HepG2 (cell line): ENCODE results near the gene PRDM12. TPM values are rescaled to one million over a fixed set of nuclear protein-coding genes. Genes with fewer than 3 reads are reported as not detected.

ENCODE experiments used
- ATAC-seq: fragments of 200-7000 bp; cut with Tn5 transposase; 3 replicates; pipeline ENCODE4 v1.9.1; 2020; ENCODE audit warnings: mild to moderate bottlenecking, moderate library complexity
- BruUV-seq: library from RNA; stranded (reverse); fragments of 400-500 nt; replicated peaks from 2 replicates; lab custom pipeline; 2021; lab: Mats Ljungman, UMichigan
- CTCF ChIA-PET: fragments of 300-600 bp; formaldehyde crosslinking; extraction: SDS; loops from one replicate; lab custom pipeline; 2021; ENCODE audit warnings: low total read pairs, inconsistent platforms, low intra/inter-chr PET ratio; lab: Yijun Ruan, JAX
- POLR2A ChIA-PET: fragments of 350-600 bp; sonication (Branson Sonifier 250); formaldehyde crosslinking; loops from one replicate; lab custom pipeline; 2020; ENCODE audit warnings: antibody characterized with exemption, inconsistent platforms; lab: Yijun Ruan, JAX
- DNase-seq: peaks from one replicate; pipeline ENCODE4 v3.0.0-alpha.2; 2015; ENCODE audit warnings: low spot score
- FAIRE-seq: peaks from 3 replicates; lab custom pipeline; 2011; peaks lifted over from hg19 to GRCh38; lab: Jason Lieb, UNC
- H2AFZ ChIP-seq: one replicate; pipeline ENCODE4 v1.6.1; 2011; ENCODE audit warnings: low read length, inconsistent platforms
- H3K27ac ChIP-seq: fragments of 300-600 bp; 3 replicates; pipeline ENCODE4 v1.8.0; 2011; ENCODE audit warnings: mixed run types, mild to moderate bottlenecking, mixed read lengths, low read length, inconsistent platforms; ENCODE audit not compliant: insufficient read depth; ENCODE audit errors: extremely low read length
- H3K27me3 ChIP-seq, 2 experiments: fragments of 200-600 bp in 1 of 2; 2 replicates in 1 of 2; 3 replicates in 1 of 2; pipeline versions ENCODE4 v1.6.0 to v1.8.0; 2011; ENCODE audit warnings: low read length in 2 of 2, mild to moderate bottlenecking in 2 of 2, moderate library complexity in 2 of 2, inconsistent platforms in 1 of 2; ENCODE audit not compliant: insufficient read depth in 2 of 2, control insufficient read depth in 1 of 2
- H3K36me3 ChIP-seq, 2 experiments: fragments of 200-600 bp in 1 of 2; replicated peaks in 1 of 2; 2 replicates in 1 of 2; 3 replicates in 1 of 2; pipeline versions ENCODE4 v1.5.1 to v1.8.0; 2011; ENCODE audit warnings: low read length in 2 of 2, inconsistent platforms in 1 of 2; ENCODE audit not compliant: insufficient read depth in 2 of 2, control insufficient read depth in 1 of 2
- H3K4me1 ChIP-seq: 2 replicates; pipeline ENCODE4 v1.5.1; 2012; ENCODE audit warnings: low read length, inconsistent platforms; ENCODE audit not compliant: insufficient read depth
- H3K4me2 ChIP-seq: 2 replicates; pipeline ENCODE4 v1.6.0; 2011; ENCODE audit warnings: low read depth, low read length, inconsistent platforms
- H3K4me3 ChIP-seq, 3 experiments: fragments of 200-600 bp in 1 of 3; sonication (generic), shearing (Covaris generic) in 1 of 3; replicated peaks in 1 of 3; 2 replicates each; pipeline ENCODE4 v1.5.1; 2011 to 2016; ENCODE audit warnings: low read length in 3 of 3, inconsistent platforms in 2 of 3, low read depth in 2 of 3, mild to moderate bottlenecking in 2 of 3, control low read depth in 1 of 3, mixed read lengths in 1 of 3; ENCODE audit not compliant: insufficient read depth in 1 of 3
- H3K79me2 ChIP-seq: one replicate; pipeline ENCODE4 v1.6.1; 2011; ENCODE audit warnings: low read length, inconsistent platforms; ENCODE audit not compliant: insufficient read depth
- H3K9ac ChIP-seq: 2 replicates; pipeline ENCODE4 v1.6.0; 2011; ENCODE audit warnings: mild to moderate bottlenecking, low read depth, low read length, inconsistent platforms; ENCODE audit not compliant: insufficient read depth
- H3K9me3 ChIP-seq: 2 replicates; pipeline ENCODE4 v1.5.1; 2012; ENCODE audit warnings: mild to moderate bottlenecking, low read length
- H4K20me1 ChIP-seq: 2 replicates; pipeline ENCODE4 v1.6.0; 2011; ENCODE audit warnings: inconsistent platforms, mild to moderate bottlenecking, low read length, moderate library complexity; ENCODE audit not compliant: insufficient read depth
- CBX2 ChIP-seq, 2 experiments: fragments of 200-600 bp in 1 of 2; sonication (generic); formaldehyde crosslinking in 1 of 2; IDR thresholded peaks; 2 replicates each; pipeline versions ENCODE4 v1.7.0 to v1.8.1; 2018 to 2022; ENCODE audit warnings: low read depth in 2 of 2, low read length in 1 of 2, mild to moderate bottlenecking in 1 of 2, missing genetic modification reagents in 1 of 2
- ETV6 ChIP-seq: sonication (generic); formaldehyde crosslinking; conservative IDR thresholded peaks from 2 replicates; pipeline ENCODE4 v1.4.0; 2020; ENCODE audit warnings: missing genetic modification reagents
- GPN1 ChIP-seq: sonication (generic); formaldehyde crosslinking; IDR thresholded peaks from 2 replicates; pipeline ENCODE4 v1.5.1; 2020; ENCODE audit warnings: missing genetic modification reagents, borderline replicate concordance
- SIX1 ChIP-seq: sonication (generic); formaldehyde crosslinking; IDR thresholded peaks from 2 replicates; pipeline ENCODE4 v1.4.0; 2020; ENCODE audit warnings: missing genetic modification reagents, borderline replicate concordance
- SNRNP70 ChIP-seq: fragments of 200-400 bp; formaldehyde crosslinking; IDR thresholded peaks from 2 replicates; pipeline ENCODE4 v1.6.1; 2017; ENCODE audit warnings: mild to moderate bottlenecking, low read depth, low read length, moderate library complexity
- SRSF1 ChIP-seq: fragments of 200-400 bp; formaldehyde crosslinking; optimal IDR thresholded peaks from 2 replicates; pipeline ENCODE3; 2017; ENCODE audit warnings: mild to moderate bottlenecking, low read depth, low read length, moderate library complexity
- SSRP1 ChIP-seq: IDR thresholded peaks from 2 replicates; pipeline ENCODE4 v1.6.1; 2016; ENCODE audit warnings: control low read depth
- TEAD2 ChIP-seq: sonication (generic); formaldehyde crosslinking; IDR thresholded peaks from 2 replicates; pipeline ENCODE4 v1.9.0; 2021; ENCODE audit warnings: missing genetic modification reagents
- TOPORS ChIP-seq: sonication (generic); formaldehyde crosslinking; IDR thresholded peaks from 2 replicates; pipeline ENCODE4 v1.8.0; 2023; ENCODE audit warnings: mild to moderate bottlenecking, missing genetic modification reagents
- ZNF235 ChIP-seq: sonication (generic); formaldehyde crosslinking; IDR thresholded peaks from 2 replicates; pipeline ENCODE4 v1.8.1; 2023; ENCODE audit warnings: mild to moderate bottlenecking, missing genetic modification reagents, borderline replicate concordance
- ZNF3 ChIP-seq: IDR thresholded peaks from 2 replicates; pipeline ENCODE4 v1.7.0; 2017; ENCODE audit warnings: inconsistent platforms
- ZNF446 ChIP-seq: sonication (generic); formaldehyde crosslinking; IDR thresholded peaks from 2 replicates; pipeline ENCODE4 v1.5.0; 2020; ENCODE audit warnings: mild to moderate bottlenecking, missing genetic modification reagents
- ZNF576 ChIP-seq: sonication (generic); formaldehyde crosslinking; IDR thresholded peaks from 2 replicates; pipeline ENCODE4 v1.4.0; 2020; ENCODE audit warnings: mild to moderate bottlenecking, missing genetic modification reagents
- ZNF629 ChIP-seq: sonication (generic); formaldehyde crosslinking; conservative IDR thresholded peaks from 2 replicates; pipeline ENCODE4 v1.5.0; 2020; ENCODE audit warnings: missing genetic modification reagents
- WGBS: methylation state at CpG from one replicate; pipeline ENCODE4 v1.1.6; 2017; ENCODE audit warnings: low lambda C conversion rate; 5-methylcytosine and 5-hydroxymethylcytosine counted together
- in situ Hi-C: cut with HindIII; loops from 2 replicates; pipeline ENCODE4 v1.10.0; 2017; ENCODE audit warnings: low pct_unique_long_range_greater_than_20kb; ENCODE audit not compliant: extremely low pct_ligation_motif_present
- intact Hi-C: fragments of 100-400 bp; cut with micrococcal nuclease; formaldehyde crosslinking; loops from one replicate; pipeline ENCODE4 v1.10.0; 2022; ENCODE audit not compliant: unreplicated experiment
- polyA plus RNA-seq, 8 experiments: library from polyadenylated mRNA; depleted of rRNA in 3 of 8; stranded (reverse) in 7 of 8; unstranded in 1 of 8; fragments of >200 nt; fragmentation: Illumina TruSeq in 4 of 8; extraction: Trizol in 4 of 8; gene quantifications; 2 replicates each; pipeline versions ENCODE4 v1.2.1 to v1.2.3, GENCODE V29; 2011 to 2016; ENCODE audit warnings: low read depth in 4 of 8, missing spikeins in 1 of 8, mixed read lengths in 1 of 8; ENCODE audit not compliant: insufficient read depth in 1 of 8
- total RNA-seq, 5 experiments: library from RNA; depleted of rRNA; stranded (reverse); fragments of >200 nt; fragmentation: Illumina TruSeq; extraction: Trizol; gene quantifications; 2 replicates each; pipeline ENCODE4 v1.2.3, GENCODE V29; 2016; ENCODE audit warnings: low read depth in 1 of 5
- TF ChIP-seq, protein P1 (sequence below): sonication (generic); formaldehyde crosslinking; IDR thresholded peaks from 2 replicates; pipeline ENCODE4 v1.5.1; 2020; ENCODE audit warnings: missing genetic modification reagents, mild to moderate bottlenecking, borderline replicate concordance

The PRDM12 gene
- total and polyA plus RNA-seq, 2 of the 13 experiments (the other 11 are each of a cell fraction or from before 2014, with no cell fraction given): 0.04 to 0.07 TPM

GRCh38 chr9:130616451-130616850, 47.9 kb upstream of the PRDM12 start:
- Histone ChIP-seq H3K79me2 (no peaks in the 10 kb centered on the region), H3K4me1 (no peaks in the 10 kb centered on the region), H4K20me1 (no peaks in the 10 kb centered on the region), H2AFZ (no peak overlapping the region), H3K9me3 (no peaks in the 10 kb centered on the region), H3K36me3 (peaks cover 53 to 99% of the 10 kb centered on the region in 2 experiments), H3K27me3 (no peaks in the 10 kb centered on the region), H3K27ac (no peak overlapping the region), H3K9ac (no peak overlapping the region), H3K4me2 (no peak overlapping the region), H3K4me3 (no peak overlapping the region)
- DNase-seq: no peak
- in situ Hi-C loops: no loop called here
- no peak for FAIRE-seq
- no peak for ATAC-seq
- POLR2A ChIA-PET: no interaction called here
- 97% methylated on average over 4 of the region's 10 CpGs for WGBS
- intact Hi-C loops: no loop called here
- BruUV-seq: no TSS peak
- CTCF ChIA-PET: no interaction called here
- TF ChIP-seq SRSF1: no peak
- TF ChIP-seq CBX2 (IDR thresholded peaks at IDR 0.05; ENCODE audit: low read depth, low read length): no peak
- no peak for TF ChIP-seq CBX2 (CRISPR knock-in tag; IDR thresholded peaks at IDR 0.05; ENCODE audit: low read depth)

DNA sequence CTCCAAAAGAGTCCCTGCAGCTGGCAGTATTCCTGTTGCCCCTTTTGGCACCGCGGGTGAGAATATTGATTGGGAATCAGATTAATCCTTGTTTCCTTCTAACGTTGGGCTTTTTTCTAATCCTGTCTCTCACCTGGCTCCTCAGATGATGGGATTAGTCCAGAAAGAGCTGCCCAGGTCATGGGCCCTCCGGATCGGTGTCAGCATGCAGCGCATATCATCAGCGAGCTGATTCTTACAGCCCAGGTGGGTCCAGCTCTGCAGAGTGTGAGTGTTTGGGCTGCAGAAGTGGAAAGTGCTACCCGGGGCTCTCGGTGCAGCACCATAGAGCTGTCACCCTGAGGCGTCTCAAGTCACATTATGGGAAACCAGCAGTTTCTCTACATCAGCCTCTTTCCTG, 40.9 kb upstream of the PRDM12 start:
- BruUV-seq: no TSS peak
- Histone ChIP-seq H3K9ac (no peak overlapping the region), H3K36me3 (peaks cover 33 to 88% of the 10 kb centered on the region in 2 experiments), H3K79me2 (no peaks in the 10 kb centered on the region), H3K4me2 (no peak overlapping the region), H3K4me1 (no peaks in the 10 kb centered on the region), H2AFZ (no peak overlapping the region), H3K9me3 (no peaks in the 10 kb centered on the region), H3K4me3 (no peak overlapping the region), H3K27ac (no peak overlapping the region), H3K27me3 (no peaks in the 10 kb centered on the region), H4K20me1 (no peaks in the 10 kb centered on the region)
- ATAC-seq (no peak), FAIRE-seq (no peak), DNase-seq (no peak)
- ChIA-PET POLR2A (no interaction called here), CTCF (interaction anchor here (1.4 kb wide), 1 partner anchor 162 kb away, joined by 9 read pairs; no protein-coding TSS in a partner anchor)
- intact Hi-C loops: no loop called here
- in situ Hi-C loops: no loop called here
- TF ChIP-seq TOPORS (no peak), SNRNP70 (no peak), ZNF235 (CRISPR knock-in tag) (no peak), TEAD2 (no peak), ETV6 (no peak), ZNF3 (no peak), SIX1 (no peak), ZNF629 (CRISPR knock-in tag) (no peak), ZNF576 (no peak), GPN1 (CRISPR knock-in tag) (no peak), ZNF446 (CRISPR knock-in tag) (no peak), SSRP1 (no peak)
- TF ChIP-seq, protein P1, sequence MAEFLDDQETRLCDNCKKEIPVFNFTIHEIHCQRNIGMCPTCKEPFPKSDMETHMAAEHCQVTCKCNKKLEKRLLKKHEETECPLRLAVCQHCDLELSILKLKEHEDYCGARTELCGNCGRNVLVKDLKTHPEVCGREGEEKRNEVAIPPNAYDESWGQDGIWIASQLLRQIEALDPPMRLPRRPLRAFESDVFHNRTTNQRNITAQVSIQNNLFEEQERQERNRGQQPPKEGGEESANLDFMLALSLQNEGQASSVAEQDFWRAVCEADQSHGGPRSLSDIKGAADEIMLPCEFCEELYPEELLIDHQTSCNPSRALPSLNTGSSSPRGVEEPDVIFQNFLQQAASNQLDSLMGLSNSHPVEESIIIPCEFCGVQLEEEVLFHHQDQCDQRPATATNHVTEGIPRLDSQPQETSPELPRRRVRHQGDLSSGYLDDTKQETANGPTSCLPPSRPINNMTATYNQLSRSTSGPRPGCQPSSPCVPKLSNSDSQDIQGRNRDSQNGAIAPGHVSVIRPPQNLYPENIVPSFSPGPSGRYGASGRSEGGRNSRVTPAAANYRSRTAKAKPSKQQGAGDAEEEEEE (CRISPR knock-in tag): no peak
- over 99% methylated on average over 10 of the region's 10 CpGs for WGBS
